Thymus (tissue), 11 donors: ENCODE measurements around the gene PDE10A. TPM values are rescaled to one million over a fixed set of nuclear protein-coding genes. Genes with fewer than 3 reads are reported as not detected.
"Not testable (repeated sequence)": the region's sequence is repeated elsewhere in the genome, so short reads cannot be mapped to it uniquely, and the experiment has no call there.

Experiments used
- DNase-seq, 9 donors: peaks; one replicate each; pipeline ENCODE4 v3.0.0-alpha.2; 2013; ENCODE audit warnings: low spot score in 9 of 9, low read depth in 6 of 9, missing footprints in 1 of 9
- H3K27ac ChIP-seq, 2 donors: one replicate each; pipeline ENCODE4 v1.5.1; 2013; ENCODE audit warnings: control low read depth in 1 of 2, low read depth in 1 of 2, low read length in 1 of 2, mild to moderate bottlenecking in 1 of 2, moderate library complexity in 1 of 2
- H3K27me3 ChIP-seq, 2 donors: one replicate each; pipeline ENCODE4 v1.5.1; 2013; ENCODE audit warnings: low read length in 1 of 2; ENCODE audit not compliant: control insufficient read depth in 2 of 2, insufficient read depth in 1 of 2
- H3K36me3 ChIP-seq, 2 donors: one replicate each; pipeline ENCODE4 v1.5.1; 2013; ENCODE audit warnings: low read length in 1 of 2, mild to moderate bottlenecking in 1 of 2, moderate library complexity in 1 of 2; ENCODE audit not compliant: control insufficient read depth in 2 of 2, insufficient read depth in 2 of 2
- H3K4me1 ChIP-seq, 2 donors: one replicate each; pipeline ENCODE4 v1.5.1; 2013; ENCODE audit warnings: low read length in 2 of 2; ENCODE audit not compliant: control insufficient read depth in 2 of 2, insufficient read depth in 2 of 2
- H3K4me3 ChIP-seq, 2 donors: one replicate each; pipeline ENCODE4 v1.5.1; 2013; ENCODE audit warnings: low read length in 2 of 2, control low read depth in 1 of 2, mild to moderate bottlenecking in 1 of 2
- H3K9me3 ChIP-seq, 2 donors: one replicate each; pipeline ENCODE4 v1.5.1; 2013; ENCODE audit warnings: low read length in 1 of 2, mild to moderate bottlenecking in 1 of 2; ENCODE audit not compliant: control insufficient read depth in 2 of 2, insufficient read depth in 1 of 2
- WGBS: extraction: QIAGEN DNeasy Blood & Tissue Kit; methylation state at CpG from one replicate; pipeline ENCODE4 v1.1.7; 2013; 5-methylcytosine and 5-hydroxymethylcytosine counted together
- polyA plus RNA-seq: library from polyadenylated mRNA; stranded (reverse); fragments of 200-250 nt; gene quantifications from one replicate; pipeline ENCODE4 v1.2.3, GENCODE V29; 2013
- total RNA-seq: library from RNA; stranded (reverse); fragments of 120-200 nt; gene quantifications from one replicate; pipeline ENCODE4 v1.2.4, GENCODE V29; 2013
- donor health status: healthy.

Gene PDE10A
- total and polyA plus RNA-seq, 2 donors: 0.94 to 3.2 TPM

DNA sequence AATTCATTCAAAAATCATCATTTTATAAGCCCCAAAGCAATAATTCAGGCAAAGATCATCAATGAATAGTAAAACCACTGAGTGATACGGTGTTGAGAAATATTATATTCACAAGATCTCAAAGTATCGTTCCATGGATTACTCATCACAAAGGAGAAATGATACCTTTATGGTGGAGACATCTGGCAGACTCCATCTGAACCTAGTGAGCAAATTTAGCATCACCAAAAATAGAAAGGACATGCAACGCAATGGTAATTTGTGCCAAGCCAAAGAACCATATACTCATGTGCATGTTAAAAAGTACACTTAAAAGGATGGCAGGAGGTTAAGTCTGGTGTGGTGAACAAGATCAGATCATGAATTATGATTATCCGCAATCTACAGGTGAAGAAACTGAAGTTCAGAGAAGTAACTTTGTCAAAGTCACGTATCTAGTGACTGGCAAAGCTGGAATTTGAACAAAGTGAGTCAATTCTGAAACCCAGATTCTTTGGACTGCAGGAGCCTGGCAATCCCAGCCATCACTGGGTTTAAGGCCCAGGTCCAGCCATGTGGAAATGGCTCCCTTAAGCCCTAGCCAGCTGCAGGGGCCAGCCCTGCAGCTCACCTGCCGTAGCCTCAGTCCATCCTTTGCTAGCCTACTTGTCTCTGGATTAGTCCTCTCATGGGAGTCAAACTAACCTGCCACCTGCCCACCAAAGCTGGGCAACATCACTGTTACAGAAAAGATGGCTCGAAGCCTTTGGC lies 68.3 kb downstream of the PDE10A start:
- WGBS: 80% methylated on average over 7 of the region's 7 CpGs
- no peak for DNase-seq
- H3K36me3 ChIP-seq: no peaks in the 10 kb centered on the region
- no peak overlapping the region for H3K4me3 ChIP-seq
- no peaks in the 10 kb centered on the region for H3K9me3 ChIP-seq
- no peaks in the 10 kb centered on the region for H3K27me3 ChIP-seq
- no peak overlapping the region for H3K27ac ChIP-seq
- no peaks in the 10 kb centered on the region for H3K4me1 ChIP-seq

DNA sequence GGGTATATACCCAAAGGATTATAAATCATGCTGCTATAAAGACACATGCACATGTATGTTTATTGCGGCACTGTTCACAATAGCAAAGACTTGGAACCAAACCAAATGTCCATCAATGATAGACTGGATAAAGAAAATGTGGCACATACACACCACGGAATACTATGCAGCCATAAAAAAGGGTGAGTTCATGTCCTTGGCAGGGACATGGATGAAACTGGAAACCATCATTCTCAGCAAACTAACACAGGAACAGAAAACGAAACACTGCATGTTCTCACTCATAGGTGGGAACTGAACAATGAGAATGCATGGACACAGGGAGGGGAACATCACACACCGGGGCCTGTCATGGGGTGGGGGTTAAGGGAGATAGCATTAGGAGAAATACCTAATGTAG lies 70.1 kb downstream of the PDE10A start:
- not testable (repeated sequence) for H3K36me3 ChIP-seq, H3K4me1 ChIP-seq, H3K9me3 ChIP-seq, H3K27ac ChIP-seq, DNase-seq, H3K27me3 ChIP-seq, H3K4me3 ChIP-seq
- WGBS: 97% methylated on average over 4 of the region's 4 CpGs

DNA sequence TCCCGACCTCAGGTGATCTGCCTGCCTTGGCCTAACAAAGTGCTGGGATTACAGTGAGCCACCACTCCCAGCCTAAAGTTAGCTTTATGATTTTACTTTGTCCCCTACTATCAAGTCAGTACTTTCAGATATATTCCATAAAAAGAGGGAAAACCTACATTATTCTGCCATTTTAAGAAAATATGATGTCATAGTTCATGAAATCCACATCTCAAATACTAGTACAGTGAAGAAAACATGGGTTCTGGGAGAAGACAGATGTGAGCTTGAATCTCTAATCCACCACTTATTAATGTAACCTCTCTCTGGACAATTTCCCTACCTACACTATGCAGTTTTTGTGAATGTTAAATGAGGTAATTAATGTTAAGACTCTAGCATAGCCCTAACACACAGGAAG lies 74.5 kb downstream of the PDE10A start:
- Histone ChIP-seq H3K9me3 (no peaks in the 10 kb centered on the region), H3K27ac (no peak overlapping the region), H3K4me3 (no peak overlapping the region), H3K27me3 (no peaks in the 10 kb centered on the region), H3K4me1 (no peaks in the 10 kb centered on the region), H3K36me3 (no peaks in the 10 kb centered on the region)
- 93% methylated on average over 1 of the region's 1 CpG for WGBS
- no peak for DNase-seq

DNA sequence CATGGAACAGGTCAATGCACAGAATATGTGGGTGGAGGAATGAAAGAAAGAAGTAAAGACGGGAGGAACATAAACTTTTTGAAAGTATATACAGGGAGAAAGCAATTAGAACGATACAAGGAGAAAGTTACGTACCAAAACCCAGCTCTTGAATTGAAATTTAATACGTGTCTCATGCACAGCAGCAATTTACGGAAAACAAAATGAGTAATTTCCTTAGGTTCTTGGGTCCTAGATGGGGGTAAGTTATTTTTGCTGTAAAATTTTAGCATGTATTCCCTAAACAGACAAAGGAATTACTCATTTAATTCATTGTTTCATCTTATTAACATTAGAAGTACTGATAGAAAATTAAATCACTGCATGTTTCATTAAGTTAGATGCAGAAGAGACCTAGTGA lies 75.8 kb downstream of the PDE10A start:
- H3K4me1 ChIP-seq: no peaks in the 10 kb centered on the region
- no peak for DNase-seq
- H3K27ac ChIP-seq: no peak overlapping the region
- no peaks in the 10 kb centered on the region for H3K27me3 ChIP-seq
- H3K36me3 ChIP-seq: no peaks in the 10 kb centered on the region
- WGBS: 94% methylated on average over 5 of the region's 5 CpGs
- H3K4me3 ChIP-seq: no peak overlapping the region
- no peaks in the 10 kb centered on the region for H3K9me3 ChIP-seq

DNA sequence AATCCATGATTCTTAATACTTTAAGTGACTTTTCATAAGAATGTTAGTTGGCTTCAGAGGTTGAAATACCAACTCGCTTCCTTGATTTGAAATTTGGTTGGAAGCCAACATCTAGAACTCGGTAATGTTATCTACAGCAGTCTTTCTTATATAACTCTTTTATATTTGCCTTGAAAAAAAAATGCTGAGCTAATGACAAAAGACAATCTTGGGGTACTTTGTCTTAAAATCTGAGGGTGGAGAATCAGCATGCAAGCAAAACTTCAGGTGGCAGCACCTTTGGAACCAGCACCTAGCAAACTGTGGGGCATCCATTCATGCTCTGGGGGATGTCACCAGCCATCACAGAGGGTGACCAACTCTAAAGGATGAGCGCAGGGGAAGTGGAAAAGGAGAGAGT lies 76.3 kb downstream of the PDE10A start:
- Histone ChIP-seq H3K27ac (no peak overlapping the region), H3K36me3 (no peaks in the 10 kb centered on the region), H3K4me1 (no peaks in the 10 kb centered on the region), H3K27me3 (no peaks in the 10 kb centered on the region), H3K9me3 (no peaks in the 10 kb centered on the region), H3K4me3 (no peak overlapping the region)
- DNase-seq: no peak
- 92% methylated on average over 3 of the region's 3 CpGs for WGBS

DNA sequence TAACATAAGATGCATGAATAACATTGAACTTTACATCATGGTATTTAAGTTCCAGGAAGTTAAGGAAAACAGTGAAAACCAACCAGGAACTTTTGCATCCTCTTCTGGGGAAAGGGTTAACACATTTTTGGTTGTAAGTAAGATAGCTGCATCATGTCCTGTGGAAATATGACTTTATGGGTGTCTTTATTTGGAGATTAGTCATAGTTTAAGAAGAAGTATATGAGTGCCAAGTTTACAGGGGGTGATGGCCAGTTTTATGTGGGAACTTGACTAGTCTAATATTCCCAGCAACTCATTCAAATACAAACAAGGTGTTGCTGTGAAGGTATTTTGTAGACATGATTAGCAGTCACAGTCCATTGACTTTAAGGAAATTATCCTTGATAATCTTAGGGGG lies 78.0 kb downstream of the PDE10A start:
- Histone ChIP-seq H3K27me3 (no peaks in the 10 kb centered on the region), H3K9me3 (no peaks in the 10 kb centered on the region), H3K27ac (no peak overlapping the region), H3K4me3 (no peak overlapping the region), H3K4me1 (no peaks in the 10 kb centered on the region), H3K36me3 (no peaks in the 10 kb centered on the region)
- no peak for DNase-seq

DNA sequence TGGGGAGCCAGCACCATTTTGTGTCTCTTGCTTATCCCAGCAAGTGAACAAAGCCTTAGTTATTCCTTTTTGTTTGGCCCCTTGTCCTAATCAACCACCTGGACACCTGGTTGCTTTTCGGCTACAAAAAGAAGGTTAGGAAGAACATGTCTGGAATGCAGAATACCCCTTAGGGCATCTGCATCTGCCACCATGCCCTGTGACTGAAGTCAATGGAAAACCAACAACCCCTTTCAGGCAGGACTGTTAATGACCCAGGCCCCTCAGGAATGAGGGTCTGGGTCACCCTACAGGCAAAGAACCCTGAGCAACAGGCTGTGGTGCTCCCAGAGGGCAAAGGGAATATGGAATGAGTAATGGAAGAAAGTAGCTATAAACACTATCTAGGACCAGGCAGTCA lies 78.5 kb downstream of the PDE10A start:
- WGBS: 98% methylated on average over 1 of the region's 1 CpG
- no peaks in the 10 kb centered on the region for H3K27me3 ChIP-seq
- H3K36me3 ChIP-seq: no peaks in the 10 kb centered on the region
- no peaks in the 10 kb centered on the region for H3K4me1 ChIP-seq
- H3K9me3 ChIP-seq: no peaks in the 10 kb centered on the region
- no peak overlapping the region for H3K27ac ChIP-seq
- H3K4me3 ChIP-seq: no peak overlapping the region
- no peak for DNase-seq

DNA sequence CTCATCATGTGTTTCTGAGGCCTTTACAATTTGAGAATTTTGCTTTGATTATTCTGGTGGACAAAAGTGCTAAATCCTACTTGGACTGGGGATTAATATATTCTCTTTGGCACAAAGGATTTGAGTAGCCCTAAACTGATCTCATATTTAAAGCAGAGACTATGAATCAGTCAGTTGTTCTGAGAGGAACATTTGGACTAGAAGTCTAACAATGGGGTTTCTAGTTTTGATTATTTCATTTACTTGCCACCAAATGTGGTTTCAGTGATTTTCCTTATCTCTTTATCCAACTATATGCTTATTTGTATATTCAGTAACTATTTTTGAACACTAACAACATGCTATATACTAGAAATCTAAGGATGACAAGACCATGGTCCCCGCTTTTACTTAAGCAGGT lies 81.4 kb downstream of the PDE10A start:
- no peak for DNase-seq
- H3K4me1 ChIP-seq: no peaks in the 10 kb centered on the region
- no peaks in the 10 kb centered on the region for H3K36me3 ChIP-seq
- 99% methylated on average over 1 of the region's 1 CpG for WGBS
- H3K4me3 ChIP-seq: no peak overlapping the region
- H3K27me3 ChIP-seq: no peaks in the 10 kb centered on the region
- H3K9me3 ChIP-seq: no peaks in the 10 kb centered on the region
- no peak overlapping the region for H3K27ac ChIP-seq

DNA sequence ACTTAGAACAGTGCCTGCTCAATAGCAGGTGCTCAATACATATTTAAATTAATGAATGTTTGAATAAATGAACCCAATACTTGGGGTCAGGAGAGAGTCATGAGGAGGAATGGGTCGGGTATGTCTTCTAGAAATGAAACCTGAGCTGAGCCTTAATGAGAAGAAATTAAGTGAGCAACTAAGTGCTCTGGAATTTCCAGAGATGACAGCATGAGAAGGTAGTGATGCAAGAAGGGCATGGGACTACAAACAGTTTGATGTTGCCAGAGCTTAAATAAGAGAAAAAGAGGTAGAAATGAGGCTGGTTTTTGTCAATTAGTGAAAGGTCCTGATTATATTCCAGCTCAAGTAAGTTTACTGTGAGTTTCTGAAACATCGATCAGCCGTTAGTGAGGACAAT lies 82.9 kb downstream of the PDE10A start:
- Histone ChIP-seq H3K27ac (no peak overlapping the region), H3K27me3 (no peaks in the 10 kb centered on the region)

DNA sequence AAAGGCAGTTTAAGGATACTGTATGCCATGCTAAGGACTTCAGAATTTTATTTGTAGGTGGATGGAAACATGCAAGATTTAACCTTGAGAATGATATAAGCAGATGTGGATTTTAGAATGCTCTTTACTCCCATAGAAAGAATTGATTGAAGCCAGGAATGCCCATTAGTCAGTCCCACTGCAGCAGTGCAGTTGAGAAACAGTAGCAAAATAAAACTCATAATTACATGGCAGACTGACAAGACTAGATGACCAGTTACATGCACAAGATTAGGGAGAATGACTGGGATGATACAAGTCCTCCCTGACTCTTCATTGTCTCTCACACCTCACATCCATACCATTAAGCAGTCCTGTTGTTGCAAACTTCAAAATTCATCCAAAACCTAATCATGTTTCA lies 83.9 kb downstream of the PDE10A start:
- Histone ChIP-seq H3K36me3 (no peaks in the 10 kb centered on the region), H3K27ac (no peak overlapping the region), H3K4me1 (no peaks in the 10 kb centered on the region), H3K27me3 (no peaks in the 10 kb centered on the region), H3K9me3 (no peaks in the 10 kb centered on the region), H3K4me3 (no peak overlapping the region)
- no peak for DNase-seq

More for the DNA sequence above, 82.9 kb downstream of the PDE10A start:
- Histone ChIP-seq H3K4me3 (no peak overlapping the region), H3K36me3 (no peaks in the 10 kb centered on the region), H3K4me1 (no peaks in the 10 kb centered on the region), H3K9me3 (no peaks in the 10 kb centered on the region)
- 96% methylated on average over 3 of the region's 3 CpGs for WGBS
- no peak for DNase-seq
